HL-60 (cell line): Measurements from ENCODE around the gene VPS13C.

Experiments used
- DNase-seq, 2 experiments: peaks; one replicate each; pipeline ENCODE4 v3.0.0-alpha.2; 2010 to 2020; ENCODE audit warnings: low read depth in 1 of 2, low spot score in 1 of 2
- H3K27ac ChIP-seq: fragments of 250-450 bp; sonication (Bioruptor Pico); replicated peaks from 2 replicates; pipeline ENCODE4 v1.5.1; 2020; ENCODE audit warnings: mild to moderate bottlenecking, moderate library complexity
- H3K27me3 ChIP-seq: fragments of 250-450 bp; sonication (Bioruptor Pico); 2 replicates; pipeline ENCODE4 v1.5.1; 2021; ENCODE audit warnings: mild to moderate bottlenecking, moderate library complexity; ENCODE audit not compliant: insufficient read depth, poor library complexity, severe bottlenecking
- H3K4me3 ChIP-seq: replicated peaks from 2 replicates; pipeline ENCODE4 v1.5.1; 2011; ENCODE audit warnings: mild to moderate bottlenecking, control low read depth, low read length; ENCODE audit not compliant: insufficient read depth
- CTCF ChIP-seq: IDR thresholded peaks from one replicate; pipeline ENCODE4 v1.5.1; 2011; ENCODE audit warnings: low read length, control low read depth, inconsistent platforms; ENCODE audit not compliant: insufficient read depth
- GABPA ChIP-seq: IDR thresholded peaks from 2 replicates; pipeline ENCODE4 v1.6.1; 2012; ENCODE audit warnings: low read depth
- POLR2AphosphoS5 ChIP-seq: IDR thresholded peaks from 2 replicates; pipeline ENCODE4 v1.6.1; 2012; ENCODE audit warnings: low read depth
- REST ChIP-seq: IDR thresholded peaks from 2 replicates; pipeline ENCODE4 v1.6.1; 2012; ENCODE audit warnings: low read depth; ENCODE audit not compliant: insufficient replicate concordance
- SPI1 ChIP-seq: IDR thresholded peaks from 2 replicates; pipeline ENCODE4 v1.6.1; 2012; ENCODE audit warnings: low read depth, mild to moderate bottlenecking, borderline replicate concordance

Gene VPS13C

GRCh38 chr15:62108411-62108810 lies 48.2 kb upstream of the VPS13C start:
- no peak overlapping the region for H3K27ac ChIP-seq
- DNase-seq: no peak
- no peak overlapping the region for H3K4me3 ChIP-seq
- H3K27me3 ChIP-seq: peaks cover 3% of the 10 kb centered on the region
- TF ChIP-seq POLR2AphosphoS5 (no peak), CTCF (no peak), SPI1 (no peak), REST (no peak), GABPA (no peak)

GRCh38 chr15:62107571-62108121 lies 47.4 kb upstream of the VPS13C start:
- Histone ChIP-seq H3K27ac (no peak overlapping the region), H3K4me3 (no peak overlapping the region), H3K27me3 (peaks cover 3% of the 10 kb centered on the region)
- TF ChIP-seq REST (no peak), POLR2AphosphoS5 (no peak), SPI1 (no peak), CTCF (no peak), GABPA (no peak)
- no peak for DNase-seq

- no peak for TF ChIP-seq SPI1
- no peak for TF ChIP-seq CTCF
- no peak for TF ChIP-seq POLR2AphosphoS5
- no peak for TF ChIP-seq REST
- TF ChIP-seq GABPA: no peak
- peaks cover 3% of the 10 kb centered on the region for H3K27me3 ChIP-seq
- H3K27ac ChIP-seq: no peak overlapping the region
- H3K4me3 ChIP-seq: no peak overlapping the region
- DNase-seq: no peak
Observed at GRCh38 chr15:62106096-62106495, 45.8 kb upstream of the VPS13C start.
